OCI-LY7 (cell line): Measurements from ENCODE around the gene LCNL1.

Source experiments
- EZH2phosphoT487 ChIP-seq: fragments of 200-600 bp; sonication (generic); IDR thresholded peaks from 2 replicates; pipeline ENCODE4 v1.6.1; 2018; ENCODE audit warnings: low read depth, borderline replicate concordance, mild to moderate bottlenecking, mixed run types, antibody characterized with exemption, low read length, moderate library complexity, mixed read lengths
- TF ChIP-seq, protein P1 (sequence below): fragments of 200-600 bp; sonication (generic); conservative IDR thresholded peaks from 2 replicates; pipeline ENCODE4 v1.5.1; 2014; ENCODE audit warnings: mild to moderate bottlenecking, antibody characterized with exemption, low read length, moderate library complexity, mixed read lengths

DNA sequence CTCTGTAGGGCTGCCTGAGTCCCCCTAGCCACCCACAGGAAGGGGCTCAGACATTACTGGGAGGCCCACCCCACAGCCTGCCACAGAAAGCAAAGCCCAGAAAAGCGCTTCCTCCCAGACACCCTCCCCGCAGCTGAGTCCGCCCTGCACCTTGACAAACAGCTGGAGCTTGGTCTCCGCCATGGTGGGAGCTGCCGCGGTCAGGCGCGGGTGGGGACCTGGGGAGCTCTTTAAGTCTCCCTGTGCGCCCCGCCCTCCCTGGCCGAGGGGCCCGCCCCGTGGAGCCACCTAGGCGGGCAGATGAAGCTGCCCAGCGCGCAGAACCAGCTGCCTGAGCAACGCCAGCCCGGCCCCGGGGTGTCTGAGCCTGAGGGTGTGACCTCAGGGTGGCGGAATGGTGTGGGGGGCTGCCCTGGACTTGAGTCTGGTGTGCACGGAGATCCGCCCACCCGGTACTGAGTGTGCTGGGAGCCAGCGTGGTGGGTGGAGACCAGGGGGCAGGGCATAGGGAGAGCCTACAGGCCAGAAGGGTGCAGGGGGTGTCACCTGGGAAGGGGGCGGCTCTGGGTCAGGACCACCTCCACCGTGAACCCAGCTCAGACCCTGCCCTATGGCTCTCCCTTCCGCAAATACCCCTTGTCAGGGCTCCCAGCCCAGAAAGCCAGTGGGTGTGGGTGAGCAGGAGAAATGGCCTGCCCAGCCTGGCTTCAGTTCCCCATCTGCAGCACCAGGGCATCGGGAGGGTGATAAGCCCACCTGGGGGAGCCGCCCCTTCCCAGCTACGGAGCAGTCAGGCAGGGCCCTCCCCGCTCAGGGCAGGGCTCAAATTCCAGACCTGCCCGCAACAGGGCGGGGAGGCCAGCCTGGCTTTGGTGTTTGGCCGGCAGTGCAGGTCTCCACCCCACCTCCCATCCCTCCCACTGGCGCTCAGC, 13.8 kb downstream of the LCNL1 start, which contains the start of gene CLIC3:
- TF ChIP-seq, protein P1, sequence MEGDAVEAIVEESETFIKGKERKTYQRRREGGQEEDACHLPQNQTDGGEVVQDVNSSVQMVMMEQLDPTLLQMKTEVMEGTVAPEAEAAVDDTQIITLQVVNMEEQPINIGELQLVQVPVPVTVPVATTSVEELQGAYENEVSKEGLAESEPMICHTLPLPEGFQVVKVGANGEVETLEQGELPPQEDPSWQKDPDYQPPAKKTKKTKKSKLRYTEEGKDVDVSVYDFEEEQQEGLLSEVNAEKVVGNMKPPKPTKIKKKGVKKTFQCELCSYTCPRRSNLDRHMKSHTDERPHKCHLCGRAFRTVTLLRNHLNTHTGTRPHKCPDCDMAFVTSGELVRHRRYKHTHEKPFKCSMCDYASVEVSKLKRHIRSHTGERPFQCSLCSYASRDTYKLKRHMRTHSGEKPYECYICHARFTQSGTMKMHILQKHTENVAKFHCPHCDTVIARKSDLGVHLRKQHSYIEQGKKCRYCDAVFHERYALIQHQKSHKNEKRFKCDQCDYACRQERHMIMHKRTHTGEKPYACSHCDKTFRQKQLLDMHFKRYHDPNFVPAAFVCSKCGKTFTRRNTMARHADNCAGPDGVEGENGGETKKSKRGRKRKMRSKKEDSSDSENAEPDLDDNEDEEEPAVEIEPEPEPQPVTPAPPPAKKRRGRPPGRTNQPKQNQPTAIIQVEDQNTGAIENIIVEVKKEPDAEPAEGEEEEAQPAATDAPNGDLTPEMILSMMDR: no peak
- TF ChIP-seq EZH2phosphoT487: no peak
